Ramos (cell line): ENCODE measurements around the gene CT45A8.
"Not testable (repeated sequence)": the region's sequence is repeated elsewhere in the genome, so short reads cannot be mapped to it uniquely, and the experiment has no call there.

Experiments
- in situ Hi-C: fragments of 300-500 bp; cut with MboI; formaldehyde crosslinking; loops from one replicate; pipeline ENCODE4 v1.14.3; 2022; ENCODE audit warnings: low sequenced_read_pairs; ENCODE audit not compliant: unreplicated experiment

Gene CT45A8

GRCh38 chrX:135854438-135854837 lies at the start of gene CT45A8:
Gene CT45A8 (minus strand): TSS chrX:135854538. CDS start chrX:135850783, 3,755 bp downstream.
- in situ Hi-C loops = not testable (repeated sequence)

GRCh38 chrX:135893294-135893817 lies 39.0 kb upstream of the CT45A8 start, which contains the start of the genes CT45A10 and SAGE1:
Gene CT45A10 (minus strand): TSS chrX:135893444. CDS start chrX:135885344, 8,100 bp downstream.
Gene SAGE1 (plus strand): TSS chrX:135893716. CDS start chrX:135896243, 2,527 bp downstream.
- in situ Hi-C loops = no loop called here

GRCh38 chrX:135892781-135893180 lies 38.4 kb upstream of the CT45A8 start:
- in situ Hi-C loops = no loop called here

- in situ Hi-C loops = no loop called here
Measured at GRCh38 chrX:135890087-135890585, 35.8 kb upstream of the CT45A8 start.

GRCh38 chrX:135888976-135889375 lies 34.6 kb upstream of the CT45A8 start:
- in situ Hi-C loops = not testable (repeated sequence)

GRCh38 chrX:135888230-135888629 lies 33.9 kb upstream of the CT45A8 start:
- in situ Hi-C loops = not testable (repeated sequence)

GRCh38 chrX:135882741-135883140 lies 28.4 kb upstream of the CT45A8 start:
- in situ Hi-C loops = not testable (repeated sequence)

- in situ Hi-C loops = not testable (repeated sequence)
Measured at GRCh38 chrX:135871712-135872111, 17.4 kb upstream of the CT45A8 start, which contains the start of gene CT45A9. Gene CT45A9 (minus strand): TSS chrX:135871812. CDS start chrX:135868061, 3,751 bp downstream.

GRCh38 chrX:135837180-135837579 lies 17.2 kb downstream of the CT45A8 start, which contains the start of gene CT45A7:
Gene CT45A7 (minus strand): TSS chrX:135837280. CDS start chrX:135833533, 3,747 bp downstream.
- in situ Hi-C loops = not testable (repeated sequence)

GRCh38 chrX:135819912-135820311 lies 34.4 kb downstream of the CT45A8 start, which contains the start of gene CT45A2:
Gene CT45A2 (minus strand): TSS chrX:135820012. CDS start chrX:135816265, 3,747 bp downstream.
- in situ Hi-C loops = not testable (repeated sequence)

GRCh38 chrX:135802687-135803086 lies 51.7 kb downstream of the CT45A8 start, which contains the start of gene CT45A6:
Gene CT45A6 (minus strand): TSS chrX:135802787. CDS start chrX:135798993, 3,794 bp downstream.
- in situ Hi-C loops = not testable (repeated sequence)
